ENCODE measurements around the gene APOL6.

Gene APOL6

DNA sequence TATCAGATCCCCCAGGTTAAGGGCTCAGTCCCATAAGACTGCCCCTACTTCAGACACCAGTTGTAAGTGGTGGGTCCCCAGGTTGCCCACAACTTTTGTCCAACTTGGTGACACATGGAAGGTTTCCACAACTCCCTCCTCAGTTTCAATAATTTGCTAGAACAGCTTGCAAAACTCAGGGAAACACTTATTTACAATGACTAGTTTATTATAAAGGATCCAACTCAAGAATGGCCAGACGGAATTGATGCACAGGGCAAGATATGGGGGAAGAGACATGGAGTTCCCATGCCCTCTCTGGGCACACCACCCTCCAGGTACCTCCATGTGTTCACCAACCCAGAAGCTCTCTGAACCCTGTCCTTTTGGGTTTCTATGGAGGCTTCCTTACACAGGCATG lies 5.6 kb downstream of the APOL6 start:
- peaks cover 4% of the 10 kb centered on the region for H3K9me3 ChIP-seq (ENCODE audit: insufficient read depth, low read depth, low read length)
- no peaks in the 10 kb centered on the region for H3K79me2 ChIP-seq (ENCODE audit: control insufficient read depth, insufficient read depth, low read length, poor library complexity)
- H2BK5ac ChIP-seq (ENCODE audit: low read depth, low read length, poor library complexity): no peak overlapping the region
- H3K36me3 ChIP-seq (ENCODE audit: control insufficient read depth in 1 of 2, insufficient read depth in 2 of 2, low read length in 2 of 2): no peaks in the 10 kb centered on the region
- no peaks in the 10 kb centered on the region for H3K4me1 ChIP-seq (ENCODE audit: control insufficient read depth in 1 of 2, insufficient read depth in 2 of 2, low read length in 2 of 2)
- H2BK12ac ChIP-seq (ENCODE audit: low read length): no peak overlapping the region
- no peak overlapping the region for H3K18ac ChIP-seq (ENCODE audit: low read length)
- DNase-seq: no peak
- H4K91ac ChIP-seq (ENCODE audit: low read depth, low read length): no peak overlapping the region
- no peak overlapping the region for H3K9ac ChIP-seq (ENCODE audit: low read length)
- H3K27ac ChIP-seq (ENCODE audit: low read depth, low read length): no peak overlapping the region
- no peak overlapping the region for H3K4me3 ChIP-seq (ENCODE audit: low read depth, low read length)
- no peak overlapping the region for H4K8ac ChIP-seq (ENCODE audit: low read depth, low read length)
- H3K14ac ChIP-seq (ENCODE audit: low read length): no peak overlapping the region
- H2BK120ac ChIP-seq (ENCODE audit: insufficient read depth, low read length, poor library complexity): no peak overlapping the region
- no peak overlapping the region for H4K12ac ChIP-seq (ENCODE audit: low read depth, low read length)
- no peak overlapping the region for H3K4ac ChIP-seq (ENCODE audit: low read depth, low read length)
- H3K27me3 ChIP-seq (ENCODE audit: insufficient read depth, low read length): no peaks in the 10 kb centered on the region
- H2AK5ac ChIP-seq (ENCODE audit: low read length): no peak overlapping the region
- H3K79me1 ChIP-seq (ENCODE audit: low read length): no peaks in the 10 kb centered on the region
- no peak overlapping the region for H3K23ac ChIP-seq (ENCODE audit: low read length)
- no peak overlapping the region for H2AFZ ChIP-seq (ENCODE audit: insufficient read depth, low read length, poor library complexity)
- no CpG with 5 or more reads among the region's 1 CpG for WGBS (ENCODE audit: extremely low coverage, insufficient coverage, insufficient read length)
- H3K4me2 ChIP-seq (ENCODE audit: low read length): no peak overlapping the region

DNA sequence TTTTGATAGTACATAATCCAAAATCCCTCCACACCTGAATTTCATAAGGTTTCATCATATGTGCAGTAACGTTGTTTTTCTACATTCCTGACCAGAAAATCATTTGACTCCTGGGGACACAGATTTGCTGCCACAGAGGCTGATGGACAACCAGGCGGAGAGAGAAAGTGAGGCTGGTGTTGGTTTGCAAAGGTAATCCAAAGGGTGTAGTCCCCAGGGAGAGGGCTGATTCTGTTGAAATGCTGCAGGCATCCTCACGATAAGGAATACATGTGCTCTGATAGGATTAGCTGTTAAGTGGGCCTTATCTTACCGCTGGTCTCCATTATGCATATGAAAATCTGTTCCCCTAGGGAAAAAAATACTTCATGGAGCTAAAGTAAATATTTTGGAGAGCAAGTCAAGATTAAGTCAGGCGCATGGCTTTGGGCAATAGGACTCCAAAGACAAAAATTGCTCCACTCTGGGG lies 8.1 kb downstream of the APOL6 start:
- H3K4me3 ChIP-seq (ENCODE audit: low read depth, low read length): no peak overlapping the region
- H2BK5ac ChIP-seq (ENCODE audit: low read depth, low read length, poor library complexity): no peak overlapping the region
- no peak overlapping the region for H3K23ac ChIP-seq (ENCODE audit: low read length)
- no peak overlapping the region for H3K27ac ChIP-seq (ENCODE audit: low read depth, low read length)
- H2BK120ac ChIP-seq (ENCODE audit: insufficient read depth, low read length, poor library complexity): no peak overlapping the region
- no peak overlapping the region for H2BK12ac ChIP-seq (ENCODE audit: low read length)
- no peaks in the 10 kb centered on the region for H3K4me1 ChIP-seq (ENCODE audit: control insufficient read depth in 1 of 2, insufficient read depth in 2 of 2, low read length in 2 of 2)
- no peak overlapping the region for H3K4ac ChIP-seq (ENCODE audit: low read depth, low read length)
- H3K27me3 ChIP-seq (ENCODE audit: insufficient read depth, low read length): no peaks in the 10 kb centered on the region
- H4K91ac ChIP-seq (ENCODE audit: low read depth, low read length): no peak overlapping the region
- peaks cover 2% of the 10 kb centered on the region for H3K9me3 ChIP-seq (ENCODE audit: insufficient read depth, low read depth, low read length)
- no peaks in the 10 kb centered on the region for H3K79me1 ChIP-seq (ENCODE audit: low read length)
- no peaks in the 10 kb centered on the region for H3K36me3 ChIP-seq (ENCODE audit: control insufficient read depth in 1 of 2, insufficient read depth in 2 of 2, low read length in 2 of 2)
- H3K18ac ChIP-seq (ENCODE audit: low read length): no peak overlapping the region
- peak; percentile 94 to 97 for DNase-seq
- H4K8ac ChIP-seq (ENCODE audit: low read depth, low read length): no peak overlapping the region
- no peak overlapping the region for H4K12ac ChIP-seq (ENCODE audit: low read depth, low read length)
- no peak overlapping the region for H3K14ac ChIP-seq (ENCODE audit: low read length)
- no peak overlapping the region for H2AK5ac ChIP-seq (ENCODE audit: low read length)
- no CpG with 5 or more reads among the region's 5 CpGs for WGBS (ENCODE audit: extremely low coverage, insufficient coverage, insufficient read length)
- H3K4me2 ChIP-seq (ENCODE audit: low read length): no peak overlapping the region
- H2AFZ ChIP-seq (ENCODE audit: insufficient read depth, low read length, poor library complexity): no peak overlapping the region
- H3K9ac ChIP-seq (ENCODE audit: low read length): no peak overlapping the region
- no peaks in the 10 kb centered on the region for H3K79me2 ChIP-seq (ENCODE audit: control insufficient read depth, insufficient read depth, low read length, poor library complexity)

DNA sequence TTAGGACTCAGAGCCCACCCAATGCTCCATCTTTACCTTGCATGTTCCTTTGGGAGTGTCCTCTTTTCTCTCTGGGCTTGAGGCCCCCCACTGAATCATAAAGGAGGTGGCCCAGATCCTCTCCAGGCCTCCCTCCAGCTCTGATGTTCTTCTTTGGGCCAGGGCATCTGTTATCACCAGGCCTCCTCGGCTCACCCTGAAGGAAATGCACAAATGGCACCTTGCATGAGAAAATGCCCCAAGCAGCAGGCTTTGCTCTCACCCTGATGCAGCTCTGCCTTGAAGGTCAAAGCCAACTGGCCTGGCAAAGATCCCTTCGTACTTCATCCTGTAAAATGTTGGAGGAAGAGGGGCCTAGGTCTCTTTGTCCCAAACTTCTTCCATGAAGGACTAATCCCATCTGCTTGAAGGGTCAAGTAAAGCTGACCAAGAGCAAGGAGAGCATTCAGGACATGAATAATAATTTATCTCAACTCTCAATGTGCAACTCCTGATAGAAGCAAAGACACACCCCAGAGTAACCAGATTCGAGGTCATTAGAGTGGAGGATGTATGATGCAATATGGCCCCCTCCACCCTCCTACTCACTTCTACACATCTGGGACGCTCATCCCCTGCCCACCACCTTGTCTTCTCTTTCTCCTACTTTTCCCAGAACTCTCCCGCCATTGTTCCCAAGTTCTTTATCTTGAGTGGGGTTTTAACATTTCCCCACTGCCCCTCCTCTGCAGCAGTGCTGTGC lies 9.5 kb downstream of the APOL6 start:
- peaks cover 2% of the 10 kb centered on the region for H3K9me3 ChIP-seq (ENCODE audit: insufficient read depth, low read depth, low read length)
- H3K23ac ChIP-seq (ENCODE audit: low read length): no peak overlapping the region
- WGBS (ENCODE audit: extremely low coverage, insufficient coverage, insufficient read length): no CpG with 5 or more reads among the region's 5 CpGs
- no peak for DNase-seq
- H3K79me2 ChIP-seq (ENCODE audit: control insufficient read depth, insufficient read depth, low read length, poor library complexity): no peaks in the 10 kb centered on the region
- H3K14ac ChIP-seq (ENCODE audit: low read length): no peak overlapping the region
- no peak overlapping the region for H3K4ac ChIP-seq (ENCODE audit: low read depth, low read length)
- H3K4me1 ChIP-seq (ENCODE audit: control insufficient read depth in 1 of 2, insufficient read depth in 2 of 2, low read length in 2 of 2): no peaks in the 10 kb centered on the region
- no peak overlapping the region for H3K4me2 ChIP-seq (ENCODE audit: low read length)
- no peak overlapping the region for H4K8ac ChIP-seq (ENCODE audit: low read depth, low read length)
- H3K27ac ChIP-seq (ENCODE audit: low read depth, low read length): no peak overlapping the region
- no peak overlapping the region for H2BK5ac ChIP-seq (ENCODE audit: low read depth, low read length, poor library complexity)
- H4K12ac ChIP-seq (ENCODE audit: low read depth, low read length): no peak overlapping the region
- H3K79me1 ChIP-seq (ENCODE audit: low read length): no peaks in the 10 kb centered on the region
- H3K27me3 ChIP-seq (ENCODE audit: insufficient read depth, low read length): no peaks in the 10 kb centered on the region
- no peaks in the 10 kb centered on the region for H3K36me3 ChIP-seq (ENCODE audit: control insufficient read depth in 1 of 2, insufficient read depth in 2 of 2, low read length in 2 of 2)
- H3K18ac ChIP-seq (ENCODE audit: low read length): no peak overlapping the region
- H3K9ac ChIP-seq (ENCODE audit: low read length): no peak overlapping the region
- H2AK5ac ChIP-seq (ENCODE audit: low read length): no peak overlapping the region
- no peak overlapping the region for H3K4me3 ChIP-seq (ENCODE audit: low read depth, low read length)
- no peak overlapping the region for H4K91ac ChIP-seq (ENCODE audit: low read depth, low read length)
- no peak overlapping the region for H2BK12ac ChIP-seq (ENCODE audit: low read length)
- H2BK120ac ChIP-seq (ENCODE audit: insufficient read depth, low read length, poor library complexity): no peak overlapping the region
- H2AFZ ChIP-seq (ENCODE audit: insufficient read depth, low read length, poor library complexity): no peak overlapping the region

DNA sequence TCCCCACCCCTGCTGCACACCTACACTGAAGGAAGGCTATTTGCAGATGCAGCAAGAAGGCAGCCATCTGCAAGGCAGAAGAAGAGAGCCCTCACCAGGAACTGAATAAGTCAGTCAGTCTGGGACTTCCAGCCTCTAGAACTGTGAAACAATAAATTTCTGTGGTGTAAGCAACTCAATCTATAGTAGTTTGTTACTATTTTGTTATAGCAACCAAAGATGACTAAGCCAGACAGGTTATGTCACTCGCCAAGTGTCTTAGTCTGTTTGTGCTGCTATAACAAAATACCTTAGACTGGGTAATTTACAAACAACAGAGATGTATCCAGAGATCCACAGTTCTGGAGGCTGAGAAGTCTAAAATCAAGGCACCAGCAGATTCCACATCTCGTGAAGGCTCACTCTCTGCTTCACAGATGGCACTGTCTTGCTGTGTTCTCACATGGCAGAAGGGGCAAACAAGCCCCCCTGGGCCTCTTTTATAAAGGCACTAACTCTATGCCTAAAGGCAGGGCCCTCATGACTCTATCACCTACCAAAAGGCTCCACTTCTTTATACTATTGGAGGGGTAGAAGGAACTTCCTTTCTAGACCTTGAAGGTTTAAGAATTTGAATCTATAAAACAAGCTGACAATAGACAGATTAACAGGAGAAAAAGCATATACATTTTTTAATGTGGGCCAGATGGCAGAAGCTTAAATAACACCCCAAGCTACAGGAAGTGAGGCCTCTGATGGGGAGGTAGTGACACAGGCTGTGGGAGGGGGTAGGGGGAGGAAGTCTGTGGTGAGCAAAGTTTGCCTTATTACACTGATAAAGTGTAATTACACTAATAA lies 12.3 kb downstream of the APOL6 start:
- Histone ChIP-seq H2BK5ac (ENCODE audit: low read depth, low read length, poor library complexity) (no peak overlapping the region), H2AK5ac (ENCODE audit: low read length) (no peak overlapping the region), H3K9me3 (ENCODE audit: insufficient read depth, low read depth, low read length) (peaks cover 2% of the 10 kb centered on the region), H3K18ac (ENCODE audit: low read length) (no peak overlapping the region), H2BK120ac (ENCODE audit: insufficient read depth, low read length, poor library complexity) (no peak overlapping the region), H3K79me2 (ENCODE audit: control insufficient read depth, insufficient read depth, low read length, poor library complexity) (no peaks in the 10 kb centered on the region), H3K27me3 (ENCODE audit: insufficient read depth, low read length) (no peaks in the 10 kb centered on the region), H3K79me1 (ENCODE audit: low read length) (no peaks in the 10 kb centered on the region), H3K14ac (ENCODE audit: low read length) (no peak overlapping the region), H3K4me1 (ENCODE audit: control insufficient read depth in 1 of 2, insufficient read depth in 2 of 2, low read length in 2 of 2) (no peaks in the 10 kb centered on the region), H4K8ac (ENCODE audit: low read depth, low read length) (no peak overlapping the region), H3K4ac (ENCODE audit: low read depth, low read length) (no peak overlapping the region), H3K9ac (ENCODE audit: low read length) (no peak overlapping the region), H4K12ac (ENCODE audit: low read depth, low read length) (no peak overlapping the region), H2BK12ac (ENCODE audit: low read length) (no peak overlapping the region), H3K4me3 (ENCODE audit: low read depth, low read length) (no peak overlapping the region), H3K36me3 (ENCODE audit: control insufficient read depth in 1 of 2, insufficient read depth in 2 of 2, low read length in 2 of 2) (no peaks in the 10 kb centered on the region), H3K23ac (ENCODE audit: low read length) (no peak overlapping the region), H2AFZ (ENCODE audit: insufficient read depth, low read length, poor library complexity) (no peak overlapping the region), H3K27ac (ENCODE audit: low read depth, low read length) (no peak overlapping the region), H3K4me2 (ENCODE audit: low read length) (no peak overlapping the region), H4K91ac (ENCODE audit: low read depth, low read length) (no peak overlapping the region)
- peak; percentile 68 to 88 for DNase-seq
- WGBS (ENCODE audit: extremely low coverage, insufficient coverage, insufficient read length): no CpG with 5 or more reads among the region's 2 CpGs

Measured in trophoblast cell (in vitro differentiated cells and primary cell).